Astrocyte (in vitro differentiated cells and primary cell): Measurements from ENCODE around the gene SLC19A1. TPM values are rescaled to one million over a fixed set of nuclear protein-coding genes. Genes with fewer than 3 reads are reported as not detected.

ENCODE experiments used
- DNase-seq: peaks from one replicate; pipeline ENCODE4 v3.0.0-alpha.2; 2010; ENCODE audit warnings: low read depth
- FAIRE-seq: peaks from 2 replicates; lab custom pipeline; 2011; peaks lifted over from hg19 to GRCh38; lab: Jason Lieb, UNC
- H2AFZ ChIP-seq: 2 replicates; pipeline ENCODE4 v1.6.0; 2012; ENCODE audit warnings: low read depth, low read length, inconsistent platforms
- H3K27ac ChIP-seq: 2 replicates; pipeline ENCODE4 v1.5.1; 2011; ENCODE audit warnings: low read depth, low read length, inconsistent platforms
- H3K27me3 ChIP-seq: 2 replicates; pipeline ENCODE4 v1.6.0; 2011; ENCODE audit warnings: low read length, inconsistent platforms; ENCODE audit not compliant: insufficient read depth
- H3K36me3 ChIP-seq: 2 replicates; pipeline ENCODE4 v1.5.1; 2011; ENCODE audit warnings: low read length, inconsistent platforms; ENCODE audit not compliant: insufficient read depth
- H3K4me1 ChIP-seq: 2 replicates; pipeline ENCODE4 v1.5.1; 2011; ENCODE audit warnings: low read length, inconsistent platforms; ENCODE audit not compliant: insufficient read depth
- H3K4me2 ChIP-seq: 2 replicates; pipeline ENCODE4 v1.6.0; 2012; ENCODE audit warnings: low read length, inconsistent platforms
- H3K4me3 ChIP-seq: 2 replicates; pipeline ENCODE4 v1.5.1; 2011; ENCODE audit warnings: low read depth, mild to moderate bottlenecking, low read length, inconsistent platforms; ENCODE audit not compliant: insufficient read depth
- H3K79me2 ChIP-seq: 2 replicates; pipeline ENCODE4 v1.6.0; 2012; ENCODE audit warnings: mild to moderate bottlenecking, low read length, inconsistent platforms; ENCODE audit not compliant: insufficient read depth
- H3K9ac ChIP-seq: 2 replicates; pipeline ENCODE4 v1.6.0; 2012; ENCODE audit warnings: mild to moderate bottlenecking, low read length, inconsistent platforms
- H3K9me3 ChIP-seq: 2 replicates; pipeline ENCODE4 v1.5.1; 2012; ENCODE audit warnings: low read depth, mild to moderate bottlenecking, low read length, inconsistent platforms; ENCODE audit not compliant: insufficient read depth
- H4K20me1 ChIP-seq: 2 replicates; pipeline ENCODE4 v1.6.0; 2012; ENCODE audit warnings: low read length, inconsistent platforms; ENCODE audit not compliant: insufficient read depth
- H3K27ac Mint-ChIP-seq: one replicate; pipeline ENCODE4 v1.8.0; 2021; ENCODE audit warnings: mild to moderate bottlenecking, mixed read lengths; ENCODE audit not compliant: unreplicated experiment
- H3K27me3 Mint-ChIP-seq: one replicate; pipeline ENCODE4 v1.8.0; 2021; ENCODE audit warnings: low read depth, mixed read lengths; ENCODE audit not compliant: unreplicated experiment
- H3K36me3 Mint-ChIP-seq: one replicate; pipeline ENCODE4 v1.8.0; 2021; ENCODE audit warnings: low read depth, mixed read lengths; ENCODE audit not compliant: unreplicated experiment
- H3K4me1 Mint-ChIP-seq: one replicate; pipeline ENCODE4 v1.8.0; 2021; ENCODE audit warnings: low read depth, mixed read lengths; ENCODE audit not compliant: unreplicated experiment
- H3K4me3 Mint-ChIP-seq: one replicate; pipeline ENCODE4 v1.8.0; 2021; ENCODE audit warnings: mild to moderate bottlenecking, moderate library complexity, mixed read lengths; ENCODE audit not compliant: unreplicated experiment
- H3K9me3 Mint-ChIP-seq: one replicate; pipeline ENCODE4 v1.8.0; 2021; ENCODE audit warnings: mild to moderate bottlenecking, mixed read lengths; ENCODE audit not compliant: unreplicated experiment
- EZH2 ChIP-seq: IDR thresholded peaks from 2 replicates; pipeline ENCODE4 v1.6.1; 2012; ENCODE audit warnings: mild to moderate bottlenecking, low read length, inconsistent platforms; ENCODE audit not compliant: insufficient read depth
- total RNA-seq: library from RNA; stranded (reverse); gene quantifications from 2 replicates; pipeline ENCODE4 v1.2.1, GENCODE V29; 2021
- TF ChIP-seq, protein P1 (sequence below): IDR thresholded peaks from 2 replicates; pipeline ENCODE4 v1.5.1; 2011; ENCODE audit warnings: low read depth, mild to moderate bottlenecking, inconsistent platforms, low read length, moderate library complexity; ENCODE audit not compliant: insufficient read depth

The SLC19A1 gene
- total RNA-seq, 1 donor from 2014 or later = 11.7 TPM

DNA sequence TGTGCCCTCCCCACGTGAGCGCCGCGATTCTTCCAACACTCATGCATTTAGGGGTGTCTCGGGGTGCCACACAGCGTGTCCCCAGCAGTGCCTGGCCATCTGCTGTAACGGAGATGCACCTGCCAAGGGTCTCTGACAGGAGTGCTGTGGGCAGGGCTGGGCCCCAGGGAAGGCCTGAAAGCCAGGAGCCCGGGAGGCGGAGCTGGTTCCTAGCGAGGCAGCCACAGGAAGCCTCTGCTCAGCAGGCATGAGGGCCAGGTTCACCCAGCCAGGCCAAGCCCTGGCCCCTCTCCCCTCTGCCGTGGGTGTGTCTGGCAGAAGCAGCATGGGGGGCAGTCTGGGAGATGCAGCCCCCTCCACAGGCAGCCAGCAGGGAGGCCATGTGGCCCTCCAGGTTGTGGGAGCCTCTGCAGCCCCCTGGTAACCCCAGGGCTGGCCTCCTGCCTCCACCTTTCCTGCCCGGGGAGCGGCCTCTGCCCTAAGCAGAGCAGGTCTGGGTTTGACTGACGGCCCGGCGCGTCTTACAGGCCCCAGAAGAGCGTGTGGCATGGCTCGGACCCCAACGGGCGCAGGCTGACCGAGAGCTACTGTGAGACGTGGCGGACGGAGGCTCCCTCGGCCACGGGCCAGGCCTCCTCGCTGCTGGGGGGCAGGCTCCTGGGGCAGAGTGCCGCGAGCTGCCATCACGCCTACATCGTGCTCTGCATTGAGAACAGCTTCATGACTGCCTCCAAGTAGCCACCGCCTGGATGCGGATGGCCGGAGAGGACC, 30.4 kb downstream of the SLC19A1 start:
- TF ChIP-seq EZH2 = no peak
- TF ChIP-seq, protein P1, sequence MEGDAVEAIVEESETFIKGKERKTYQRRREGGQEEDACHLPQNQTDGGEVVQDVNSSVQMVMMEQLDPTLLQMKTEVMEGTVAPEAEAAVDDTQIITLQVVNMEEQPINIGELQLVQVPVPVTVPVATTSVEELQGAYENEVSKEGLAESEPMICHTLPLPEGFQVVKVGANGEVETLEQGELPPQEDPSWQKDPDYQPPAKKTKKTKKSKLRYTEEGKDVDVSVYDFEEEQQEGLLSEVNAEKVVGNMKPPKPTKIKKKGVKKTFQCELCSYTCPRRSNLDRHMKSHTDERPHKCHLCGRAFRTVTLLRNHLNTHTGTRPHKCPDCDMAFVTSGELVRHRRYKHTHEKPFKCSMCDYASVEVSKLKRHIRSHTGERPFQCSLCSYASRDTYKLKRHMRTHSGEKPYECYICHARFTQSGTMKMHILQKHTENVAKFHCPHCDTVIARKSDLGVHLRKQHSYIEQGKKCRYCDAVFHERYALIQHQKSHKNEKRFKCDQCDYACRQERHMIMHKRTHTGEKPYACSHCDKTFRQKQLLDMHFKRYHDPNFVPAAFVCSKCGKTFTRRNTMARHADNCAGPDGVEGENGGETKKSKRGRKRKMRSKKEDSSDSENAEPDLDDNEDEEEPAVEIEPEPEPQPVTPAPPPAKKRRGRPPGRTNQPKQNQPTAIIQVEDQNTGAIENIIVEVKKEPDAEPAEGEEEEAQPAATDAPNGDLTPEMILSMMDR = no peak
- FAIRE-seq = no peak
- peak overlapping the region; percentile 58 for H3K27ac Mint-ChIP-seq
- H3K36me3 ChIP-seq = no peaks in the 10 kb centered on the region
- H3K9me3 ChIP-seq = no peaks in the 10 kb centered on the region
- H3K4me1 Mint-ChIP-seq = peaks cover 1% of the 10 kb centered on the region
- no peaks in the 10 kb centered on the region for H3K9me3 Mint-ChIP-seq
- DNase-seq = no peak
- no peak overlapping the region for H2AFZ ChIP-seq
- H4K20me1 ChIP-seq = peaks cover 13% of the 10 kb centered on the region
- H3K79me2 ChIP-seq = no peaks in the 10 kb centered on the region
- H3K27me3 ChIP-seq = no peaks in the 10 kb centered on the region
- H3K4me1 ChIP-seq = no peaks in the 10 kb centered on the region
- no peak overlapping the region for H3K4me3 Mint-ChIP-seq
- H3K27ac ChIP-seq = no peak overlapping the region
- H3K9ac ChIP-seq = no peak overlapping the region
- H3K27me3 Mint-ChIP-seq = no peaks in the 10 kb centered on the region
- peaks cover 3% of the 10 kb centered on the region for H3K36me3 Mint-ChIP-seq
- H3K4me3 ChIP-seq = no peak overlapping the region
- no peak overlapping the region for H3K4me2 ChIP-seq

DNA sequence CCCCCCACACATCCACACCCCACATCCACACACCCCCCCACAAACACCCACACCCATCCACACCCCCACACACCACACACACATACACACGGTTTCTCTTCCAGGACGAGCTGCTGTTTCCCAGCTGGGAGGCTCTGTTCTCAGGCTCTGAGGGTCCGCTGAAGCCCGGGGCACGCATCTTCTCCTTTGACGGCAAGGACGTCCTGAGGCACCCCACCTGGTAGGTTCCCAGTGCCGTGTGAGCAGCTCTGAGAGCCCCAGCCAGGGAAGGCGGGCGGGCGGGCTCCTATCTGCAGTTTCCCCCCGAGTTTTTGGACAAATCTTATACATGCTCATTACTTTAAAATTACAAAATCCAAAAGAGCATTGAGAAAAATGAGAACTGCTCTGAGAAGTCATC, 31.2 kb downstream of the SLC19A1 start:
- TF ChIP-seq EZH2 = no peak
- TF ChIP-seq, protein P1 = no peak
- no peaks in the 10 kb centered on the region for H3K27me3 ChIP-seq
- Mint-ChIP-seq H3K4me1 (peaks cover 1% of the 10 kb centered on the region), H3K27me3 (no peaks in the 10 kb centered on the region), H3K9me3 (no peaks in the 10 kb centered on the region), H3K27ac (peak overlapping the region; percentile 58), H3K4me3 (no peak overlapping the region), H3K36me3 (peaks cover 3% of the 10 kb centered on the region)
- no peaks in the 10 kb centered on the region for H3K36me3 ChIP-seq
- H3K9ac ChIP-seq = no peak overlapping the region
- no peak overlapping the region for H3K4me3 ChIP-seq
- FAIRE-seq = no peak
- no peaks in the 10 kb centered on the region for H3K4me1 ChIP-seq
- H4K20me1 ChIP-seq = peaks cover 13% of the 10 kb centered on the region
- H3K79me2 ChIP-seq = no peaks in the 10 kb centered on the region
- no peak overlapping the region for H2AFZ ChIP-seq
- DNase-seq = no peak
- H3K4me2 ChIP-seq = no peak overlapping the region
- H3K9me3 ChIP-seq = no peaks in the 10 kb centered on the region
- H3K27ac ChIP-seq = no peak overlapping the region

DNA sequence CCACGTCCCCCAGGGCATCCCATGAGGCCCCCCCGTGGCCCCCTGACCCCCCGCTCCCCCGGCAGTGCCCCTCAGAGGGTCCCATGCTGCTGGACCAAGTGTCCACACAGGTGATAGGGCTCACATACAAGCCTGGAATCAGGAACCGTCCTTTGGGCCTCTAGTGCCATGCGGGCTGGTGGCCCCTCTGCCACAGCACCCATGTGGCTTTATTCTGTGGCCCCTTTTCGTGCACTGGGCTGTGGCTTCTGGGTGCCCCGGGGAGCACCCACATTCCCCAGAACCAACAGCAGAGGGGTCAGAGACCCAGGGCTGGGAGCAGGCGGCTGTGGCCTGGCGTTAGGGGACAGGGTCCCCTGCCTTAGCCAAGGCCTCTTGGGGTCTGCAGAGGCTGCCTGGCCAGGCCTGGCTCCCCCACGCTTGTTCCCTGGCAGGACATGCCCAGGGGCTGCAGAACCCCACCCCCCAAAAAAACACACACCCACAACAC, 31.7 kb downstream of the SLC19A1 start:
- Histone ChIP-seq H3K9ac (no peak overlapping the region), H3K36me3 (no peaks in the 10 kb centered on the region), H3K9me3 (no peaks in the 10 kb centered on the region), H3K79me2 (no peaks in the 10 kb centered on the region), H3K27ac (no peak overlapping the region), H2AFZ (no peak overlapping the region), H3K4me1 (no peaks in the 10 kb centered on the region), H3K27me3 (no peaks in the 10 kb centered on the region), H3K4me2 (no peak overlapping the region), H3K4me3 (no peak overlapping the region), H4K20me1 (peaks cover 13% of the 10 kb centered on the region)
- Mint-ChIP-seq H3K4me1 (peaks cover 1% of the 10 kb centered on the region), H3K9me3 (no peaks in the 10 kb centered on the region), H3K27ac (no peak overlapping the region), H3K4me3 (no peak overlapping the region), H3K27me3 (no peaks in the 10 kb centered on the region), H3K36me3 (peaks cover 3% of the 10 kb centered on the region)
- TF ChIP-seq, protein P1 = no peak
- TF ChIP-seq EZH2 = no peak
- FAIRE-seq = no peak
- DNase-seq = no peak
